ENCODE results near the gene ZNF536. TPM values are rescaled to one million over a fixed set of nuclear protein-coding genes. Genes with fewer than 3 reads are reported as not detected.

ZNF536 gene
- total and polyA plus RNA-seq, 10 of the 15 experiments (the other 5 are each of a cell fraction or from before 2014, with no cell fraction given) = not detected

DNA sequence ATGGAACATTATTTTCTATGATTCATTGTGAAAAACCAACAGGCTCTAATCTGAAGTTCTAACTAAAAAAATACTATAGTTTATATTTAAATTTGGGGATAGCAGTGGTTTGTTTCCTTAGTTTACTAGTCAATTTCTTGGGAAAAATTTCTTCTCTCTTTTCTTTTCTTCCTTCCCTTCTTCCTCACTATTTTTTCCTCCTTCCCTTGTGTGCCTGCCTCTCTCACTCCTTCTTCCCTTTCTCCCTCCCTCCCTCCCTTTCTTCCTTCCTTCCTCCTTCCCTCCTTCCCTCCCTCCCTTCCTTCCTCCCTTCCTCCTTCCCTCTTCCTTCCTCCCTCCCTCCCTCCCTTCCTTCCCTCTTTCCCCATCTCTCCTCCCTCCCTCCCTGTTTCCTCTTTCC lies 226.5 kb downstream of the ZNF536 start:
- H3K4me1 ChIP-seq (ENCODE audit: control insufficient read depth, insufficient read depth, low read length) = no peaks in the 10 kb centered on the region
- no TSS peak for BruUV-seq (replicated peaks)
- no peaks in the 10 kb centered on the region for H3K36me3 ChIP-seq (ENCODE audit: control insufficient read depth in 2 of 2, insufficient read depth in 2 of 2, low read length in 1 of 2)
- H3K9ac ChIP-seq (ENCODE audit: control insufficient read depth, insufficient read depth, low read length) = no peak overlapping the region
- no peaks in the 10 kb centered on the region for H3K79me2 ChIP-seq (ENCODE audit: control insufficient read depth, insufficient read depth, low read length)
- H3K9me3 ChIP-seq (replicated peaks; ENCODE audit: control insufficient read depth, insufficient read depth, low read length) = no peaks in the 10 kb centered on the region
- H2AFZ ChIP-seq (ENCODE audit: control insufficient read depth, low read depth, low read length) = no peak overlapping the region
- DNase-seq (ENCODE audit: low read depth, low spot score) (no peak), ATAC-seq (no peak), FAIRE-seq (no peak)
- intact Hi-C loops (cut with micrococcal nuclease; ENCODE audit: unreplicated experiment) = no loop called here
- POLR2A ChIA-PET = no interaction called here
- SMC1A ChIA-PET (ENCODE audit: uncharacterized antibody, unreplicated experiment) = no interaction called here
- no peak overlapping the region for H3K4me2 ChIP-seq (ENCODE audit: control insufficient read depth, insufficient read depth)
- no peaks in the 10 kb centered on the region for H3K27me3 ChIP-seq (replicated peaks in 1 of 2; ENCODE audit: control insufficient read depth in 2 of 2, insufficient read depth in 2 of 2, low read length in 1 of 2)
- RAD21 ChIA-PET (ENCODE audit: unreplicated experiment) = no interaction called here
- TF ChIP-seq RFX5 (IDR thresholded peaks at IDR 0.05; ENCODE audit: low read depth, low read length) (no peak), POU2F2 (IDR thresholded peaks at IDR 0.05; ENCODE audit: borderline replicate concordance, low read depth, low read length) (no peak), HDAC6 (IDR thresholded peaks at IDR 0.05; ENCODE audit: unreplicated experiment) (no peak), EED (IDR thresholded peaks at IDR 0.05; ENCODE audit: low read depth) (no peak), NRF1 (conservative IDR thresholded peaks at IDR 0.05; ENCODE audit: low read depth, low read length) (no peak), ZBED1 (IDR thresholded peaks at IDR 0.05; ENCODE audit: borderline replicate concordance) (no peak), NR2F1 (conservative IDR thresholded peaks at IDR 0.05) (no peak)
- in situ Hi-C loops (cut with MboI) = no loop called here
- no peak overlapping the region for H3K4me3 ChIP-seq
- no peak overlapping the region for H3K27ac ChIP-seq (ENCODE audit: control insufficient read depth, insufficient read depth)
- CTCF ChIA-PET = no interaction called here
- no peaks in the 10 kb centered on the region for H4K20me1 ChIP-seq (ENCODE audit: control insufficient read depth, insufficient read depth)

- TF ChIP-seq PAX8 (IDR thresholded peaks at IDR 0.05) (no peak), RB1 (IDR thresholded peaks at IDR 0.05; ENCODE audit: borderline replicate concordance) (no peak), MEF2A (IDR thresholded peaks at IDR 0.05; ENCODE audit: insufficient read depth, low read depth, low read length) (no peak), SPI1 (IDR thresholded peaks at IDR 0.05; ENCODE audit: borderline replicate concordance, insufficient read depth, low read depth, low read length) (no peak)
- Histone ChIP-seq H3K4me2 (ENCODE audit: control insufficient read depth, insufficient read depth) (no peak overlapping the region), H3K4me3 (no peak overlapping the region), H3K9ac (ENCODE audit: control insufficient read depth, insufficient read depth, low read length) (no peak overlapping the region), H3K36me3 (ENCODE audit: control insufficient read depth in 2 of 2, insufficient read depth in 2 of 2, low read length in 1 of 2) (no peaks in the 10 kb centered on the region), H3K27me3 (replicated peaks in 1 of 2; ENCODE audit: control insufficient read depth in 2 of 2, insufficient read depth in 2 of 2, low read length in 1 of 2) (no peaks in the 10 kb centered on the region), H2AFZ (ENCODE audit: control insufficient read depth, low read depth, low read length) (no peak overlapping the region), H3K9me3 (replicated peaks; ENCODE audit: control insufficient read depth, insufficient read depth, low read length) (no peaks in the 10 kb centered on the region), H4K20me1 (ENCODE audit: control insufficient read depth, insufficient read depth) (no peaks in the 10 kb centered on the region), H3K4me1 (ENCODE audit: control insufficient read depth, insufficient read depth, low read length) (no peaks in the 10 kb centered on the region), H3K27ac (ENCODE audit: control insufficient read depth, insufficient read depth) (no peak overlapping the region), H3K79me2 (ENCODE audit: control insufficient read depth, insufficient read depth, low read length) (no peaks in the 10 kb centered on the region)
- POLR2A ChIA-PET = no interaction called here
- BruUV-seq (replicated peaks) = no TSS peak
- RAD21 ChIA-PET (ENCODE audit: unreplicated experiment) = no interaction called here
- 12% methylated on average over 10 of the region's 10 CpGs for WGBS (ENCODE audit: insufficient coverage, insufficient replicate concordance, low lambda C conversion rate, missing lambda C conversion rate)
- intact Hi-C loops (cut with micrococcal nuclease; ENCODE audit: unreplicated experiment) = no loop called here
- SMC1A ChIA-PET (ENCODE audit: uncharacterized antibody, unreplicated experiment) = no interaction called here
- ATAC-seq (no peak), FAIRE-seq (no peak), DNase-seq (ENCODE audit: low read depth, low spot score) (no peak)
- CTCF ChIA-PET = no interaction called here
- in situ Hi-C loops (cut with MboI) = no loop called here
Measured at GRCh38 chr19:30602661-30603350, 230.6 kb downstream of the ZNF536 start.
